ENCODE data around the gene PRR23B.

Gene PRR23B

GRCh38 chr3:138972941-138973340 lies 47.8 kb downstream of the PRR23B start:
- DNase-seq: no peak

- DNase-seq: no peak
Observed at GRCh38 chr3:138971766-138972320, 48.9 kb downstream of the PRR23B start.

Measured in CD4-positive, alpha-beta T cell treated with Interleukin-4 for 4 hours (primary cell).